Thyroid gland (tissue), 4 donors: Measurements from ENCODE around the gene PRM3. TPM values are rescaled to one million over a fixed set of nuclear protein-coding genes. Genes with fewer than 3 reads are reported as not detected.

Source experiments
- DNase-seq, 2 donors: peaks; one replicate each; pipeline ENCODE4 v3.0.0-alpha.2; 2019
- H3K27ac ChIP-seq, 3 donors: fragments of 200-600 bp; sonication (generic); 1 replicate in 2 of 3; 2 replicates in 1 of 3; pipeline ENCODE4 v1.5.1; 2016 to 2019; ENCODE audit warnings: mild to moderate bottlenecking in 1 of 3, moderate library complexity in 1 of 3
- H3K27me3 ChIP-seq: fragments of 200-600 bp; sonication (generic); one replicate; pipeline ENCODE4 v1.5.1; 2019
- H3K36me3 ChIP-seq, 2 donors: fragments of 200-600 bp; sonication (generic); one replicate each; pipeline ENCODE4 v1.5.1; 2016 to 2019
- H3K4me1 ChIP-seq, 2 donors: fragments of 200-600 bp; sonication (generic); one replicate each; pipeline ENCODE4 v1.5.1; 2017 to 2019
- H3K4me3 ChIP-seq, 3 donors: fragments of 200-600 bp; sonication (generic); replicated peaks in 1 of 3; 1 replicate in 2 of 3; 2 replicates in 1 of 3; pipeline ENCODE4 v1.5.1; 2016; ENCODE audit warnings: mild to moderate bottlenecking in 1 of 3
- H3K9me3 ChIP-seq: fragments of 200-600 bp; sonication (generic); one replicate; pipeline ENCODE4 v1.5.1; 2017
- CTCF ChIP-seq, 6 experiments: fragments of 200-600 bp in 3 of 6; fragments of 450-650 bp in 3 of 6; sonication (generic) in 3 of 6; IDR thresholded peaks; one replicate each; pipeline ENCODE4 v1.5.1; 2016 to 2019; ENCODE audit warnings: antibody characterized with exemption in 6 of 6, mild to moderate bottlenecking in 2 of 6, inconsistent platforms in 1 of 6, moderate library complexity in 1 of 6
- POLR2A ChIP-seq, 2 donors: fragments of 450-650 bp; IDR thresholded peaks; one replicate each; pipeline ENCODE4 v1.6.1; 2017; ENCODE audit warnings: antibody characterized with exemption in 2 of 2, mild to moderate bottlenecking in 2 of 2, moderate library complexity in 1 of 2
- WGBS, 2 donors: methylation state at CpG; one replicate each; pipeline ENCODE4 v1.1.5; 2017; 5-methylcytosine and 5-hydroxymethylcytosine counted together
- intact Hi-C: fragments of 100-400 bp; cut with DNase I; formaldehyde crosslinking; loops from one replicate; pipeline ENCODE4 v1.15.1; 2023
- total RNA-seq, 4 donors: library from RNA; depleted of rRNA; stranded (reverse); fragments of >200 nt; gene quantifications; one replicate each; pipeline ENCODE4 v1.2.3, GENCODE V29; 2016

The PRM3 gene
- total RNA-seq, 4 donors from 2014 or later = not detected

- H3K27ac ChIP-seq = no peak within 1 kb of the TSS
- no peak within 1 kb of the TSS for H3K4me3 ChIP-seq
- no peaks in the 10 kb centered on the region for H3K36me3 ChIP-seq
- WGBS, 2 donors = 93 to 94% methylated on average over 14 to 25 of the region's 26 CpGs
- H3K9me3 ChIP-seq = no peaks in the 10 kb centered on the region
- no peak for DNase-seq
- intact Hi-C loops = no loop called here
- no peaks in the 10 kb centered on the region for H3K4me1 ChIP-seq
- no peaks in the 10 kb centered on the region for H3K27me3 ChIP-seq
- TF ChIP-seq CTCF (IDR thresholded peaks at IDR 0.05) (no peak), POLR2A (IDR thresholded peaks at IDR 0.05) (no peak)
Observed at GRCh38 chr16:11276143-11276895, 2.9 kb upstream of the PRM3 start, which contains the start of gene PRM2. Gene PRM2 (minus strand): TSS chr16:11276480. CDS start chr16:11276370, 110 bp downstream.

GRCh38 chr16:11274964-11275363, 1.5 kb upstream of the PRM3 start:
- Histone ChIP-seq H3K4me1 (no peaks in the 10 kb centered on the region), H3K4me3 (no peak overlapping the region), H3K27ac (no peak overlapping the region), H3K9me3 (no peaks in the 10 kb centered on the region), H3K27me3 (no peaks in the 10 kb centered on the region), H3K36me3 (no peaks in the 10 kb centered on the region)
- TF ChIP-seq CTCF (IDR thresholded peaks at IDR 0.05) (no peak), POLR2A (IDR thresholded peaks at IDR 0.05) (no peak)
- no peak for DNase-seq
- 90 to 98% methylated on average over 7 of the region's 7 CpGs for WGBS, 2 donors
- intact Hi-C loops = no loop called here

GRCh38 chr16:11273721-11274324, 394 bp upstream of the PRM3 start:
- DNase-seq = no peak
- H3K27ac ChIP-seq = no peak overlapping the region
- no peaks in the 10 kb centered on the region for H3K36me3 ChIP-seq
- WGBS, 2 donors = 46 to 72% methylated on average over 2 to 3 of the region's 3 CpGs
- no peaks in the 10 kb centered on the region for H3K4me1 ChIP-seq
- TF ChIP-seq CTCF (IDR thresholded peaks at IDR 0.05) (no peak), POLR2A (IDR thresholded peaks at IDR 0.05) (no peak)
- intact Hi-C loops = no loop called here
- H3K9me3 ChIP-seq = no peaks in the 10 kb centered on the region
- no peaks in the 10 kb centered on the region for H3K27me3 ChIP-seq
- H3K4me3 ChIP-seq = no peak overlapping the region

- WGBS, 2 donors = 81 to 92% methylated on average over 4 to 6 of the region's 6 CpGs
- H3K36me3 ChIP-seq = no peaks in the 10 kb centered on the region
- no peaks in the 10 kb centered on the region for H3K4me1 ChIP-seq
- DNase-seq = no peak
- H3K9me3 ChIP-seq = no peaks in the 10 kb centered on the region
- H3K4me3 ChIP-seq = no peak overlapping the region
- no peak overlapping the region for H3K27ac ChIP-seq
- intact Hi-C loops = no loop called here
- no peaks in the 10 kb centered on the region for H3K27me3 ChIP-seq
- TF ChIP-seq CTCF (IDR thresholded peaks at IDR 0.05) = no peak
- TF ChIP-seq POLR2A (IDR thresholded peaks at IDR 0.05) = no peak
Observed at GRCh38 chr16:11272484-11272883, 945 bp downstream of the PRM3 start.

GRCh38 chr16:11271610-11272009, 1.8 kb downstream of the PRM3 start:
- WGBS, 2 donors = 95 to 98% methylated on average over 9 to 10 of the region's 10 CpGs
- intact Hi-C loops = no loop called here

More at GRCh38 chr16:11271610-11272009, 1.8 kb downstream of the PRM3 start:
- Histone ChIP-seq H3K27ac (no peak overlapping the region), H3K9me3 (no peaks in the 10 kb centered on the region), H3K27me3 (no peaks in the 10 kb centered on the region), H3K36me3 (no peaks in the 10 kb centered on the region), H3K4me3 (no peak overlapping the region), H3K4me1 (no peaks in the 10 kb centered on the region)
- no peak for DNase-seq
- TF ChIP-seq CTCF (IDR thresholded peaks at IDR 0.05) = no peak
- TF ChIP-seq POLR2A (IDR thresholded peaks at IDR 0.05) = no peak
